HG02763 (cell line): Measurements from ENCODE around the gene SLC25A48.
"Not testable (repeated sequence)": the region's sequence is repeated elsewhere in the genome, so short reads cannot be mapped to it uniquely, and the experiment has no call there.

Experiments
- ATAC-seq: cut with Tn5 transposase; IDR thresholded peaks from one replicate; pipeline ENCODE4 v1.9.1; 2021; ENCODE audit warnings: mild to moderate bottlenecking, moderate library complexity; ENCODE audit not compliant: unreplicated experiment

Gene SLC25A48

GRCh38 chr5:135857630-135858311, 23.3 kb downstream of the SLC25A48 start:
- no peak for ATAC-seq

GRCh38 chr5:135859186-135859585, 24.7 kb downstream of the SLC25A48 start:
- ATAC-seq = not testable (repeated sequence)

- no peak for ATAC-seq
These were observed 25.2 kb downstream of the SLC25A48 start for GRCh38 chr5:135859641-135860040.

- ATAC-seq = no peak
These were observed 27.2 kb downstream of the SLC25A48 start for GRCh38 chr5:135861641-135862040.

GRCh38 chr5:135862086-135862485, 27.6 kb downstream of the SLC25A48 start:
- ATAC-seq = no peak

GRCh38 chr5:135862744-135863143, 28.3 kb downstream of the SLC25A48 start:
- ATAC-seq = no peak

GRCh38 chr5:135864503-135865435, 30.3 kb downstream of the SLC25A48 start:
- ATAC-seq = no peak

- no peak for ATAC-seq
These were observed 31.6 kb downstream of the SLC25A48 start for GRCh38 chr5:135866016-135866415.

GRCh38 chr5:135867599-135867998, 33.1 kb downstream of the SLC25A48 start:
- ATAC-seq = no peak

GRCh38 chr5:135868681-135869080, 34.2 kb downstream of the SLC25A48 start:
- no peak for ATAC-seq

GRCh38 chr5:135869276-135869675, 34.8 kb downstream of the SLC25A48 start:
- no peak for ATAC-seq

- no peak for ATAC-seq
These were observed 35.5 kb downstream of the SLC25A48 start for GRCh38 chr5:135869935-135870334.

GRCh38 chr5:135871268-135871915, 36.9 kb downstream of the SLC25A48 start:
- no peak for ATAC-seq

GRCh38 chr5:135873831-135874230, 39.4 kb downstream of the SLC25A48 start:
- ATAC-seq = no peak

- ATAC-seq = no peak
These were observed 40.0 kb downstream of the SLC25A48 start for GRCh38 chr5:135874461-135874860.

GRCh38 chr5:135875567-135875966, 41.1 kb downstream of the SLC25A48 start:
- no peak for ATAC-seq

- ATAC-seq = no peak
These were observed 41.7 kb downstream of the SLC25A48 start for GRCh38 chr5:135876146-135876545.

GRCh38 chr5:135877570-135878155, 43.2 kb downstream of the SLC25A48 start:
- no peak for ATAC-seq

- ATAC-seq = no peak
These were observed 43.7 kb downstream of the SLC25A48 start for GRCh38 chr5:135878156-135878620.

GRCh38 chr5:135879591-135879990, 45.1 kb downstream of the SLC25A48 start:
- no peak for ATAC-seq

GRCh38 chr5:135880278-135880677, 45.8 kb downstream of the SLC25A48 start:
- no peak for ATAC-seq
